Neural progenitor cell (in vitro differentiated cells): ENCODE measurements around the gene MGMT. TPM values are rescaled to one million over a fixed set of nuclear protein-coding genes. Genes with fewer than 3 reads are reported as not detected.

Experiments used
- DNase-seq: peaks from one replicate; pipeline ENCODE4 v3.0.0-alpha.2; 2016; ENCODE audit warnings: low spot score
- H2AFZ ChIP-seq: fragments of 200-600 bp; sonication (generic); replicated peaks from 2 replicates; pipeline ENCODE4 v1.6.1; 2016; ENCODE audit warnings: antibody characterized with exemption
- H3F3A ChIP-seq: fragments of 200-600 bp; sonication (generic); 2 replicates; pipeline ENCODE4 v1.6.1; 2016; ENCODE audit warnings: antibody characterized with exemption, low read depth
- H3K27ac ChIP-seq: fragments of 200-600 bp; sonication (generic); 2 replicates; pipeline ENCODE4 v1.5.1; 2016; ENCODE audit warnings: mild to moderate bottlenecking
- H3K27me3 ChIP-seq: fragments of 200-600 bp; sonication (generic); 2 replicates; pipeline ENCODE4 v1.6.1; 2016; ENCODE audit warnings: mild to moderate bottlenecking, moderate library complexity
- H3K36me3 ChIP-seq: fragments of 200-600 bp; sonication (generic); 2 replicates; pipeline ENCODE4 v1.5.1; 2016
- H3K4me1 ChIP-seq: fragments of 200-600 bp; sonication (generic); 2 replicates; pipeline ENCODE4 v1.6.1; 2016; ENCODE audit warnings: mixed run types
- H3K4me2 ChIP-seq: fragments of 200-600 bp; sonication (generic); 2 replicates; pipeline ENCODE4 v1.6.1; 2016
- H3K4me3 ChIP-seq: fragments of 200-600 bp; sonication (generic); 2 replicates; pipeline ENCODE4 v1.5.1; 2016
- H3K79me2 ChIP-seq: fragments of 200-600 bp; sonication (generic); 2 replicates; pipeline ENCODE4 v1.6.1; 2016; ENCODE audit warnings: low read depth
- H3K9ac ChIP-seq: fragments of 200-600 bp; sonication (generic); 2 replicates; pipeline ENCODE4 v1.6.1; 2016
- H3K9me3 ChIP-seq: fragments of 200-600 bp; sonication (generic); 2 replicates; pipeline ENCODE4 v1.5.1; 2016; ENCODE audit warnings: low read depth
- H4K20me1 ChIP-seq: fragments of 200-600 bp; sonication (generic); 2 replicates; pipeline ENCODE4 v1.6.1; 2016; ENCODE audit warnings: low read depth
- H3K27ac Mint-ChIP-seq: 3 replicates; pipeline ENCODE4 v1.8.0; 2021; ENCODE audit warnings: mixed read lengths
- H3K27me3 Mint-ChIP-seq: 2 replicates; pipeline ENCODE4 v1.8.0; 2022; ENCODE audit warnings: low read depth, mild to moderate bottlenecking, inconsistent platforms, moderate library complexity, mixed read lengths; ENCODE audit not compliant: insufficient read depth
- H3K36me3 Mint-ChIP-seq: 3 replicates; pipeline ENCODE4 v1.8.0; 2021; ENCODE audit warnings: mixed read lengths
- H3K4me1 Mint-ChIP-seq: 3 replicates; pipeline ENCODE4 v1.8.0; 2021; ENCODE audit warnings: mixed read lengths
- H3K4me3 Mint-ChIP-seq: 3 replicates; pipeline ENCODE4 v1.8.0; 2021; ENCODE audit warnings: mild to moderate bottlenecking, moderate library complexity, mixed read lengths
- H3K9me3 Mint-ChIP-seq: 3 replicates; pipeline ENCODE4 v1.8.0; 2020; ENCODE audit warnings: mixed read lengths
- EZH2 ChIP-seq: fragments of 200-600 bp; sonication (generic); IDR thresholded peaks from 2 replicates; pipeline ENCODE4 v1.6.1; 2017; ENCODE audit warnings: antibody characterized with exemption, mild to moderate bottlenecking, moderate library complexity
- EZH2phosphoT487 ChIP-seq: fragments of 200-600 bp; sonication (generic); IDR thresholded peaks from 2 replicates; pipeline ENCODE4 v1.6.1; 2017; ENCODE audit warnings: antibody characterized with exemption
- total RNA-seq: library from RNA; depleted of rRNA; stranded (reverse); fragments of >200 nt; gene quantifications from 2 replicates; pipeline ENCODE4 v1.2.3, GENCODE V29; 2015; ENCODE audit warnings: low replicate concordance
- TF ChIP-seq, protein P1 (sequence below): fragments of 200-600 bp; sonication (generic); IDR thresholded peaks from 2 replicates; pipeline ENCODE4 v1.5.1; 2017; ENCODE audit warnings: antibody characterized with exemption, mild to moderate bottlenecking

Gene MGMT
- total RNA-seq, 1 donor from 2014 or later, result 17.5 TPM

GRCh38 chr10:129564923-129565322 is 97.9 kb downstream of the MGMT start:
- no peak for DNase-seq
- Mint-ChIP-seq H3K27me3 (peaks cover 2% of the 10 kb centered on the region), H3K4me3 (no peak overlapping the region), H3K9me3 (peaks cover 3% of the 10 kb centered on the region), H3K36me3 (peaks cover 2% of the 10 kb centered on the region), H3K27ac (no peak overlapping the region), H3K4me1 (peaks cover 2% of the 10 kb centered on the region)
- Histone ChIP-seq H3F3A (no peaks in the 10 kb centered on the region), H3K36me3 (no peaks in the 10 kb centered on the region), H4K20me1 (no peaks in the 10 kb centered on the region), H3K27ac (no peak overlapping the region), H3K79me2 (no peaks in the 10 kb centered on the region), H3K4me1 (no peaks in the 10 kb centered on the region), H3K27me3 (no peaks in the 10 kb centered on the region), H2AFZ (no peak overlapping the region), H3K4me3 (no peak overlapping the region), H3K4me2 (no peak overlapping the region), H3K9me3 (no peaks in the 10 kb centered on the region), H3K9ac (no peak overlapping the region)
- TF ChIP-seq EZH2phosphoT487 (no peak), EZH2 (no peak)
- TF ChIP-seq, protein P1, sequence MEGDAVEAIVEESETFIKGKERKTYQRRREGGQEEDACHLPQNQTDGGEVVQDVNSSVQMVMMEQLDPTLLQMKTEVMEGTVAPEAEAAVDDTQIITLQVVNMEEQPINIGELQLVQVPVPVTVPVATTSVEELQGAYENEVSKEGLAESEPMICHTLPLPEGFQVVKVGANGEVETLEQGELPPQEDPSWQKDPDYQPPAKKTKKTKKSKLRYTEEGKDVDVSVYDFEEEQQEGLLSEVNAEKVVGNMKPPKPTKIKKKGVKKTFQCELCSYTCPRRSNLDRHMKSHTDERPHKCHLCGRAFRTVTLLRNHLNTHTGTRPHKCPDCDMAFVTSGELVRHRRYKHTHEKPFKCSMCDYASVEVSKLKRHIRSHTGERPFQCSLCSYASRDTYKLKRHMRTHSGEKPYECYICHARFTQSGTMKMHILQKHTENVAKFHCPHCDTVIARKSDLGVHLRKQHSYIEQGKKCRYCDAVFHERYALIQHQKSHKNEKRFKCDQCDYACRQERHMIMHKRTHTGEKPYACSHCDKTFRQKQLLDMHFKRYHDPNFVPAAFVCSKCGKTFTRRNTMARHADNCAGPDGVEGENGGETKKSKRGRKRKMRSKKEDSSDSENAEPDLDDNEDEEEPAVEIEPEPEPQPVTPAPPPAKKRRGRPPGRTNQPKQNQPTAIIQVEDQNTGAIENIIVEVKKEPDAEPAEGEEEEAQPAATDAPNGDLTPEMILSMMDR, result no peak

- H3K4me2 ChIP-seq, result no peak overlapping the region
- H3K4me3 ChIP-seq, result no peak overlapping the region
- no peaks in the 10 kb centered on the region for H3K9me3 ChIP-seq
- no peaks in the 10 kb centered on the region for H3K4me1 ChIP-seq
- no peaks in the 10 kb centered on the region for H3F3A ChIP-seq
- no peak overlapping the region for H3K27ac ChIP-seq
- Mint-ChIP-seq H3K9me3 (peaks cover 3% of the 10 kb centered on the region), H3K4me3 (no peak overlapping the region), H3K27me3 (peaks cover 2% of the 10 kb centered on the region), H3K4me1 (peaks cover 2% of the 10 kb centered on the region), H3K27ac (no peak overlapping the region), H3K36me3 (peaks cover 2% of the 10 kb centered on the region)
- no peaks in the 10 kb centered on the region for H4K20me1 ChIP-seq
- no peaks in the 10 kb centered on the region for H3K79me2 ChIP-seq
- no peaks in the 10 kb centered on the region for H3K36me3 ChIP-seq
- H2AFZ ChIP-seq, result no peak overlapping the region
- no peak overlapping the region for H3K9ac ChIP-seq
- TF ChIP-seq EZH2 (no peak), EZH2phosphoT487 (no peak)
- TF ChIP-seq, protein P1, result no peak
- DNase-seq, result no peak
- H3K27me3 ChIP-seq, result no peaks in the 10 kb centered on the region
These were observed 101.7 kb downstream of the MGMT start for GRCh38 chr10:129568583-129569344.

DNA sequence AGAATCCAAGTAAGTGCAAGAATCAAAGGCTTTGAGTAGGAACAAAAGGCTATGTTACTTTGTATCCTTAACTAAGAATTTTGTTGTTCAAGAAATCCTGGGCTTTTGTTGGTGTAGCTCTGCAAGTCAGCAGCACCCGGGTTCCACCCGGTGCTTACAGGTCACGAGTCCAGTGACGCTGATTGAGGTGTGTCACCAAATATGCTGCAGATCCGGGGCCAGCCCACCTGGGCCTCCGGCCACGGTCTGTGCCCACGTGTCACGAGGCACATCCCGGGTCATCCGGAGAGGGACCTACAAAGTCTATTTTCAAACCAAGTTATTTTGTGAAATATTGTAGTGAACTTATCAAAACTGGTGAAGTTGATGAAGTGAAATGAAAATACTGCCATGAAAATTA is 103.1 kb downstream of the MGMT start:
- H3K4me1 ChIP-seq, result no peaks in the 10 kb centered on the region
- no peaks in the 10 kb centered on the region for H3K36me3 ChIP-seq

More for the DNA sequence above, 103.1 kb downstream of the MGMT start:
- Histone ChIP-seq H4K20me1 (no peaks in the 10 kb centered on the region), H3K4me3 (no peak overlapping the region), H3F3A (no peaks in the 10 kb centered on the region), H3K9me3 (no peaks in the 10 kb centered on the region), H3K27me3 (no peaks in the 10 kb centered on the region), H2AFZ (no peak overlapping the region), H3K9ac (no peak overlapping the region), H3K79me2 (no peaks in the 10 kb centered on the region), H3K27ac (no peak overlapping the region), H3K4me2 (no peak overlapping the region)
- peaks cover 3% of the 10 kb centered on the region for H3K9me3 Mint-ChIP-seq
- H3K27ac Mint-ChIP-seq, result no peak overlapping the region
- H3K36me3 Mint-ChIP-seq, result peaks cover 1% of the 10 kb centered on the region
- peaks cover 2% of the 10 kb centered on the region for H3K27me3 Mint-ChIP-seq
- DNase-seq, result no peak
- peaks cover 1% of the 10 kb centered on the region for H3K4me1 Mint-ChIP-seq
- H3K4me3 Mint-ChIP-seq, result no peak overlapping the region
- TF ChIP-seq EZH2, result no peak
- TF ChIP-seq EZH2phosphoT487, result no peak
- TF ChIP-seq, protein P1, result no peak
